SK-N-SH (cell line): ENCODE measurements around the gene PTPRG. TPM values are rescaled to one million over a fixed set of nuclear protein-coding genes. Genes with fewer than 3 reads are reported as not detected.

Experiments used
- CTCF ChIA-PET: fragments of 300-600, 350-600 bp; formaldehyde crosslinking; extraction: SDS; loops from one replicate; lab custom pipeline; 2021; lab: Yijun Ruan, JAX
- POLR2A ChIA-PET: fragments of 350-600 bp; sonication (Branson Sonifier 250); formaldehyde crosslinking; extraction: SDS; loops from one replicate; lab custom pipeline; 2020; ENCODE audit warnings: antibody characterized with exemption, inconsistent platforms; lab: Yijun Ruan, JAX
- DNase-seq: peaks from one replicate; pipeline ENCODE4 v3.0.0; 2012
- H2AFZ ChIP-seq: fragments of 200-600 bp; sonication (generic); 2 replicates; pipeline ENCODE4 v1.8.1; 2016; ENCODE audit warnings: antibody characterized with exemption, mild to moderate bottlenecking, low read depth
- H3F3A ChIP-seq: fragments of 200-600 bp; sonication (generic); replicated peaks from 2 replicates; pipeline ENCODE3; 2016; ENCODE audit warnings: antibody characterized with exemption, mild to moderate bottlenecking; ENCODE audit not compliant: insufficient read depth
- H3K27ac ChIP-seq, 2 experiments: fragments of 200-500 bp in 1 of 2; fragments of 200-600 bp in 1 of 2; sonication (Bioruptor generic) in 1 of 2; sonication (generic), shearing (Covaris generic) in 1 of 2; 2 replicates each; pipeline versions ENCODE4 v1.5.1 to v1.6.1; 2014 to 2016; ENCODE audit warnings: low read depth in 2 of 2, inconsistent platforms in 1 of 2, low read length in 1 of 2, mild to moderate bottlenecking in 1 of 2, mixed read lengths in 1 of 2
- H3K27me3 ChIP-seq: fragments of 200-600 bp; sonication (generic), shearing (Covaris generic); 2 replicates; pipeline ENCODE4 v1.6.1; 2016; ENCODE audit warnings: mixed run types; ENCODE audit not compliant: insufficient read depth
- H3K36me3 ChIP-seq, 2 experiments: fragments of 200-500 bp in 1 of 2; fragments of 200-600 bp in 1 of 2; sonication (Bioruptor generic) in 1 of 2; sonication (generic) in 1 of 2; replicated peaks in 1 of 2; 2 replicates each; pipeline versions ENCODE3 to v1.5.1; 2014 to 2016; ENCODE audit warnings: low read length in 1 of 2, mild to moderate bottlenecking in 1 of 2; ENCODE audit not compliant: insufficient read depth in 2 of 2, control insufficient read depth in 1 of 2
- H3K4me1 ChIP-seq, 2 experiments: fragments of 200-500 bp in 1 of 2; fragments of 200-600 bp in 1 of 2; sonication (Bioruptor generic) in 1 of 2; sonication (generic), shearing (Covaris generic) in 1 of 2; 2 replicates each; pipeline versions ENCODE4 v1.5.1 to v1.6.1; 2014 to 2016; ENCODE audit warnings: low read depth in 1 of 2, low read length in 1 of 2, mixed run types in 1 of 2; ENCODE audit not compliant: insufficient read depth in 2 of 2, control insufficient read depth in 1 of 2
- H3K4me2 ChIP-seq: fragments of 200-600 bp; sonication (generic), shearing (Covaris generic); 2 replicates; pipeline ENCODE4 v1.6.1; 2017; ENCODE audit warnings: mixed run types
- H3K4me3 ChIP-seq, 2 experiments: fragments of 200-500 bp in 1 of 2; fragments of 200-600 bp in 1 of 2; sonication (Bioruptor generic) in 1 of 2; sonication (generic), shearing (Covaris generic) in 1 of 2; 2 replicates each; pipeline versions ENCODE4 v1.5.1 to v1.8.1; 2014 to 2016; ENCODE audit warnings: low read depth in 2 of 2, inconsistent platforms in 1 of 2, low read length in 1 of 2, mild to moderate bottlenecking in 1 of 2, mixed read lengths in 1 of 2, moderate library complexity in 1 of 2
- H3K79me2 ChIP-seq: fragments of 200-600 bp; sonication (generic); 2 replicates; pipeline ENCODE4 v1.8.1; 2017; ENCODE audit warnings: mild to moderate bottlenecking; ENCODE audit not compliant: insufficient read depth
- H3K9ac ChIP-seq: fragments of 200-600 bp; sonication (generic); 2 replicates; pipeline ENCODE4 v1.6.1; 2017; ENCODE audit warnings: mixed run types
- H3K9me2 ChIP-seq: fragments of 200-600 bp; sonication (generic); 2 replicates; pipeline ENCODE4 v1.6.1; 2017; ENCODE audit warnings: mixed run types
- H3K9me3 ChIP-seq: fragments of 200-600 bp; sonication (generic); 2 replicates; pipeline ENCODE4 v1.6.1; 2017; ENCODE audit warnings: mixed run types, mild to moderate bottlenecking, moderate library complexity
- H4K20me1 ChIP-seq: fragments of 200-600 bp; sonication (generic); 2 replicates; pipeline ENCODE4 v1.6.1; 2017; ENCODE audit warnings: mild to moderate bottlenecking, mixed run types; ENCODE audit not compliant: insufficient read depth
- CHD2 ChIP-seq: fragments of 150-350 bp; IDR thresholded peaks from 2 replicates; pipeline ENCODE4 v1.6.1; 2018; ENCODE audit warnings: low read length; ENCODE audit not compliant: partially characterized antibody
- ELF1 ChIP-seq: IDR thresholded peaks from 2 replicates; pipeline ENCODE4 v1.4.0; 2012
- EP300 ChIP-seq, 2 experiments: IDR thresholded peaks; 2 replicates each; pipeline versions ENCODE4 v1.4.0 to v1.6.1; 2012; ENCODE audit warnings: borderline replicate concordance in 1 of 2, low read depth in 1 of 2, low read length in 1 of 2
- EZH2phosphoT487 ChIP-seq: fragments of 200-600 bp; sonication (generic); IDR thresholded peaks from 2 replicates; pipeline ENCODE4 v1.6.1; 2017; ENCODE audit warnings: low read depth, mixed run types, mild to moderate bottlenecking, antibody characterized with exemption, moderate library complexity, borderline replicate concordance
- FOSL2 ChIP-seq: IDR thresholded peaks from 2 replicates; pipeline ENCODE4 v1.4.0; 2012; ENCODE audit warnings: low read depth, mild to moderate bottlenecking, moderate library complexity, borderline replicate concordance
- FOXJ3 ChIP-seq: sonication (generic); formaldehyde crosslinking; IDR thresholded peaks from 2 replicates; pipeline ENCODE4 v1.5.1; 2020; ENCODE audit warnings: mild to moderate bottlenecking, missing genetic modification reagents
- FOXM1 ChIP-seq: IDR thresholded peaks from 2 replicates; pipeline ENCODE4 v1.4.0; 2012; ENCODE audit warnings: low read depth, mild to moderate bottlenecking
- IRF3 ChIP-seq: fragments of 150-350 bp; IDR thresholded peaks from 2 replicates; pipeline ENCODE4 v1.6.1; 2016; ENCODE audit warnings: mild to moderate bottlenecking, low read depth, low read length
- MEF2A ChIP-seq: IDR thresholded peaks from 2 replicates; pipeline ENCODE4 v1.4.0; 2012; ENCODE audit warnings: low read depth, borderline replicate concordance
- MXI1 ChIP-seq: IDR thresholded peaks from 2 replicates; pipeline ENCODE4 v1.6.1; 2012; ENCODE audit warnings: mild to moderate bottlenecking, low read depth, low read length, improper control_type of control experiment
- NFIC ChIP-seq: IDR thresholded peaks from 2 replicates; pipeline ENCODE4 v1.4.0; 2012; ENCODE audit warnings: borderline replicate concordance
- NRF1 ChIP-seq: IDR thresholded peaks from 2 replicates; pipeline ENCODE4 v1.6.1; 2012; ENCODE audit warnings: low read depth, mild to moderate bottlenecking, low read length
- POLR2AphosphoS5 ChIP-seq: IDR thresholded peaks from 2 replicates; pipeline ENCODE4 v1.6.1; 2012; ENCODE audit warnings: low read depth, low read length
- RCOR1 ChIP-seq: fragments of 150-350 bp; IDR thresholded peaks from 2 replicates; pipeline ENCODE4 v1.6.1; 2017; ENCODE audit warnings: antibody characterized with exemption, low read length
- REST ChIP-seq: IDR thresholded peaks from 2 replicates; pipeline ENCODE4 v1.6.1; 2012; ENCODE audit warnings: mild to moderate bottlenecking, low read depth, low read length, moderate library complexity
- RFX5 ChIP-seq: IDR thresholded peaks from 2 replicates; pipeline ENCODE4 v1.6.1; 2012; ENCODE audit warnings: mild to moderate bottlenecking, improper control_type of control experiment, low read length
- SMC3 ChIP-seq: IDR thresholded peaks from 2 replicates; pipeline ENCODE4 v1.6.1; 2012; ENCODE audit warnings: low read depth, low read length, improper control_type of control experiment
- TAF1 ChIP-seq: IDR thresholded peaks from 2 replicates; pipeline ENCODE4 v1.6.1; 2012; ENCODE audit warnings: low read depth, mild to moderate bottlenecking, low read length, moderate library complexity, borderline replicate concordance
- TEAD4 ChIP-seq: IDR thresholded peaks from 2 replicates; pipeline ENCODE4 v1.4.0; 2012; ENCODE audit warnings: mild to moderate bottlenecking, borderline replicate concordance; ENCODE audit not compliant: insufficient read depth
- YY1 ChIP-seq: IDR thresholded peaks from 2 replicates; pipeline ENCODE4 v1.4.0; 2012; ENCODE audit warnings: low read depth, mild to moderate bottlenecking
- WGBS: methylation state at CpG from one replicate; pipeline ENCODE4 v1.1.6; 2017; ENCODE audit warnings: low lambda C conversion rate; 5-methylcytosine and 5-hydroxymethylcytosine counted together
- polyA plus RNA-seq, 3 experiments: library from polyadenylated mRNA; depleted of rRNA; stranded (reverse); fragments of >200 nt; gene quantifications; 2 replicates each; pipeline ENCODE4 v1.2.3, GENCODE V29; 2012
- TF ChIP-seq, protein P1 (sequence below): IDR thresholded peaks from 2 replicates; pipeline ENCODE4 v1.4.0; 2012; ENCODE audit warnings: low read depth
- TF ChIP-seq, protein P2 (sequence below): fragments of 150-350 bp; IDR thresholded peaks from 2 replicates; pipeline ENCODE4 v1.6.1; 2017; ENCODE audit warnings: antibody characterized with exemption, low read length, low read depth, borderline replicate concordance

The PTPRG gene
- polyA plus RNA-seq, 1 of the 3 experiments (the other 2 are of a cell fraction) = 14.1 TPM

- CTCF ChIA-PET = no interaction called here
- Histone ChIP-seq H3K79me2 (no peaks in the 10 kb centered on the region), H3K36me3 (no peaks in the 10 kb centered on the region), H3K27me3 (no peaks in the 10 kb centered on the region), H4K20me1 (no peaks in the 10 kb centered on the region), H3F3A (no peaks in the 10 kb centered on the region), H3K4me3 (no peak overlapping the region), H3K4me1 (no peaks in the 10 kb centered on the region), H3K27ac (no peak overlapping the region), H3K9me3 (no peaks in the 10 kb centered on the region), H2AFZ (no peak overlapping the region), H3K4me2 (no peak overlapping the region), H3K9me2 (no peaks in the 10 kb centered on the region), H3K9ac (no peak overlapping the region)
- 92% methylated on average over 1 of the region's 1 CpG for WGBS
- POLR2A ChIA-PET = no interaction called here
- TF ChIP-seq FOSL2 (no peak), POLR2AphosphoS5 (no peak), MEF2A (no peak), CHD2 (no peak), YY1 (no peak), FOXJ3 (CRISPR knock-in tag) (no peak), MXI1 (no peak), TEAD4 (no peak), NRF1 (no peak), FOXM1 (no peak), IRF3 (no peak), NFIC (no peak), TAF1 (no peak), EP300 (IDR thresholded peaks at IDR 0.05; ENCODE audit: borderline replicate concordance in 1 of 2, low read depth in 1 of 2, low read length in 1 of 2) (no peak), RCOR1 (no peak), ELF1 (no peak), SMC3 (no peak)
- TF ChIP-seq, protein P1, sequence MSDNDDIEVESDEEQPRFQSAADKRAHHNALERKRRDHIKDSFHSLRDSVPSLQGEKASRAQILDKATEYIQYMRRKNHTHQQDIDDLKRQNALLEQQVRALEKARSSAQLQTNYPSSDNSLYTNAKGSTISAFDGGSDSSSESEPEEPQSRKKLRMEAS = no peak
- TF ChIP-seq, protein P2, sequence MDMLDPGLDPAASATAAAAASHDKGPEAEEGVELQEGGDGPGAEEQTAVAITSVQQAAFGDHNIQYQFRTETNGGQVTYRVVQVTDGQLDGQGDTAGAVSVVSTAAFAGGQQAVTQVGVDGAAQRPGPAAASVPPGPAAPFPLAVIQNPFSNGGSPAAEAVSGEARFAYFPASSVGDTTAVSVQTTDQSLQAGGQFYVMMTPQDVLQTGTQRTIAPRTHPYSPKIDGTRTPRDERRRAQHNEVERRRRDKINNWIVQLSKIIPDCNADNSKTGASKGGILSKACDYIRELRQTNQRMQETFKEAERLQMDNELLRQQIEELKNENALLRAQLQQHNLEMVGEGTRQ = no peak
- no peak for DNase-seq
Measured at GRCh38 chr3:62025913-62026312, 464.5 kb downstream of the PTPRG start.

GRCh38 chr3:62027241-62027640 lies 465.9 kb downstream of the PTPRG start:
- no peak for DNase-seq
- H3K9ac ChIP-seq = no peak overlapping the region
- WGBS = 83% methylated on average over 4 of the region's 4 CpGs
- H3K9me3 ChIP-seq = no peaks in the 10 kb centered on the region
- H3K9me2 ChIP-seq = no peaks in the 10 kb centered on the region
- TF ChIP-seq TEAD4 = no peak
- TF ChIP-seq EZH2phosphoT487 = no peak
- no peak for TF ChIP-seq RFX5
- TF ChIP-seq REST = no peak
- no peak for TF ChIP-seq FOSL2
- H3K27ac ChIP-seq = no peak overlapping the region
- no peak overlapping the region for H3K4me3 ChIP-seq
- CTCF ChIA-PET = no interaction called here
- H3K4me1 ChIP-seq = no peaks in the 10 kb centered on the region
- H4K20me1 ChIP-seq = no peaks in the 10 kb centered on the region
- no peaks in the 10 kb centered on the region for H3K36me3 ChIP-seq
- H3K4me2 ChIP-seq = no peak overlapping the region
- H3K27me3 ChIP-seq = no peaks in the 10 kb centered on the region
- H3F3A ChIP-seq = no peaks in the 10 kb centered on the region
- H2AFZ ChIP-seq = no peak overlapping the region
- POLR2A ChIA-PET = no interaction called here
- no peaks in the 10 kb centered on the region for H3K79me2 ChIP-seq
